ENCODE measurements around the gene MAN1C1. TPM values are rescaled to one million over a fixed set of nuclear protein-coding genes. Genes with fewer than 3 reads are reported as not detected.

The MAN1C1 gene
- total RNA-seq, 1 experiment from 2014 or later = 1.2 TPM

- Histone ChIP-seq H3K4me3 (replicated peaks in 1 of 2; ENCODE audit: low read depth in 1 of 2, low read length in 2 of 2) (no peak overlapping the region), H3K9me3 (ENCODE audit: control insufficient read depth in 1 of 2, insufficient read depth in 1 of 2, low read depth in 1 of 2, low read length in 2 of 2) (no peaks in the 10 kb centered on the region), H2AFZ (ENCODE audit: low read depth, low read length, poor library complexity, severe bottlenecking) (no peak overlapping the region), H3K27me3 (ENCODE audit: insufficient read depth, low read length) (no peaks in the 10 kb centered on the region), H3K9ac (ENCODE audit: low read length) (no peak overlapping the region), H3K4me2 (ENCODE audit: low read length) (no peak overlapping the region), H3K4me1 (ENCODE audit: control insufficient read depth in 1 of 2, insufficient read depth in 2 of 2, low read length in 2 of 2) (no peaks in the 10 kb centered on the region), H4K20me1 (ENCODE audit: insufficient read depth) (no peaks in the 10 kb centered on the region), H3K36me3 (ENCODE audit: control insufficient read depth in 1 of 2, insufficient read depth in 2 of 2, low read length in 2 of 2) (no peaks in the 10 kb centered on the region), H3K27ac (ENCODE audit: low read depth, low read length) (no peak overlapping the region), H3K79me2 (ENCODE audit: insufficient read depth, low read length) (no peaks in the 10 kb centered on the region), H3K9me2 (ENCODE audit: insufficient read depth) (no peaks in the 10 kb centered on the region)
- DNase-seq (ENCODE audit: low read depth, low spot score) = no peak
- BruUV-seq (replicated peaks) = no TSS peak
- intact Hi-C loops (cut with micrococcal nuclease) = no loop called here
- POLR2A ChIA-PET = no interaction called here
- RAD21 ChIA-PET (ENCODE audit: low non-redundant PET in 1 of 2, low total read pairs in 2 of 2, uncharacterized antibody in 2 of 2, unreplicated experiment in 2 of 2) = no interaction called here
- TF ChIP-seq REST (IDR thresholded peaks at IDR 0.05; ENCODE audit: low read depth) = no peak
- no peak for TF ChIP-seq EZH2phosphoT487 (IDR thresholded peaks at IDR 0.05; ENCODE audit: borderline replicate concordance)
- no peak for TF ChIP-seq RAD21 (IDR thresholded peaks at IDR 0.05; ENCODE audit: low read depth)
- CTCF ChIA-PET = no interaction called here
- ATAC-seq = no peak
Measured at GRCh38 chr1:25685211-25685750, 68.7 kb downstream of the MAN1C1 start.

- BruUV-seq (replicated peaks) = no TSS peak
- no peak for DNase-seq (ENCODE audit: low read depth, low spot score)
- POLR2A ChIA-PET = no interaction called here
- no peaks in the 10 kb centered on the region for H3K27me3 ChIP-seq (ENCODE audit: insufficient read depth, low read length)
- no peak overlapping the region for H2AFZ ChIP-seq (ENCODE audit: low read depth, low read length, poor library complexity, severe bottlenecking)
- no peaks in the 10 kb centered on the region for H3K79me2 ChIP-seq (ENCODE audit: insufficient read depth, low read length)
- H3K27ac ChIP-seq (ENCODE audit: low read depth, low read length) = no peak overlapping the region
- no peaks in the 10 kb centered on the region for H3K9me2 ChIP-seq (ENCODE audit: insufficient read depth)
- no peaks in the 10 kb centered on the region for H3K36me3 ChIP-seq (ENCODE audit: control insufficient read depth in 1 of 2, insufficient read depth in 2 of 2, low read length in 2 of 2)
- intact Hi-C loops (cut with micrococcal nuclease) = no loop called here
- no peaks in the 10 kb centered on the region for H3K9me3 ChIP-seq (ENCODE audit: control insufficient read depth in 1 of 2, insufficient read depth in 1 of 2, low read depth in 1 of 2, low read length in 2 of 2)
- H4K20me1 ChIP-seq (ENCODE audit: insufficient read depth) = no peaks in the 10 kb centered on the region
- no peak overlapping the region for H3K4me2 ChIP-seq (ENCODE audit: low read length)
- no peak overlapping the region for H3K9ac ChIP-seq (ENCODE audit: low read length)
- CTCF ChIA-PET = no interaction called here
- no peaks in the 10 kb centered on the region for H3K4me1 ChIP-seq (ENCODE audit: control insufficient read depth in 1 of 2, insufficient read depth in 2 of 2, low read length in 2 of 2)
- RAD21 ChIA-PET (ENCODE audit: low non-redundant PET in 1 of 2, low total read pairs in 2 of 2, uncharacterized antibody in 2 of 2, unreplicated experiment in 2 of 2) = no interaction called here
- ATAC-seq = no peak
- H3K4me3 ChIP-seq (replicated peaks in 1 of 2; ENCODE audit: low read depth in 1 of 2, low read length in 2 of 2) = no peak overlapping the region
- TF ChIP-seq ELF1 (IDR thresholded peaks at IDR 0.05; ENCODE audit: borderline replicate concordance, low read depth) = no peak
- no peak for TF ChIP-seq ZNF274 (IDR thresholded peaks at IDR 0.05; ENCODE audit: low read depth, low read length)
- TF ChIP-seq FOSL1 (IDR thresholded peaks at IDR 0.05; ENCODE audit: low read depth) = no peak
- TF ChIP-seq ATF3 (IDR thresholded peaks at IDR 0.05) = no peak
- TF ChIP-seq CEBPB (IDR thresholded peaks at IDR 0.05; ENCODE audit: low read depth) = no peak
- no peak for TF ChIP-seq POLR2AphosphoS5 (IDR thresholded peaks at IDR 0.05; ENCODE audit: low read depth, low read length)
- no peak for TF ChIP-seq SRF (IDR thresholded peaks at IDR 0.05; ENCODE audit: low read depth)
- no peak for TF ChIP-seq SP1 (IDR thresholded peaks at IDR 0.05; ENCODE audit: low read depth)
- TF ChIP-seq EZH2phosphoT487 (IDR thresholded peaks at IDR 0.05; ENCODE audit: borderline replicate concordance) = no peak
- TF ChIP-seq ZFX (IDR thresholded peaks at IDR 0.05) = no peak
- no peak for TF ChIP-seq REST (IDR thresholded peaks at IDR 0.05; ENCODE audit: low read depth)
- no peak for TF ChIP-seq SIN3A (IDR thresholded peaks at IDR 0.05; ENCODE audit: low read depth)
Measured at GRCh38 chr1:25685938-25686665, 69.5 kb downstream of the MAN1C1 start.

Data from HCT116 (cell line).